Ishikawa (cell line): Measurements from ENCODE around the gene YEATS2.
A peak's percentile ranks its signal among the peaks of the same experiment; 100 is the strongest.

Experiments used
- CEBPB ChIP-seq: IDR thresholded peaks from 2 replicates; pipeline ENCODE4 v1.6.1; 2012
- CREB1 ChIP-seq: IDR thresholded peaks from 2 replicates; pipeline ENCODE4 v1.6.1; 2012; ENCODE audit warnings: low read depth
- EGR1 ChIP-seq: IDR thresholded peaks from 2 replicates; pipeline ENCODE4 v1.6.1; 2012
- EP300 ChIP-seq: IDR thresholded peaks from 2 replicates; pipeline ENCODE4 v1.6.1; 2012; ENCODE audit warnings: borderline replicate concordance
- FOXM1 ChIP-seq: IDR thresholded peaks from 2 replicates; pipeline ENCODE4 v1.6.1; 2012; ENCODE audit warnings: low read depth, borderline replicate concordance
- MAX ChIP-seq: IDR thresholded peaks from 2 replicates; pipeline ENCODE4 v1.6.1; 2012
- NFIC ChIP-seq: IDR thresholded peaks from 2 replicates; pipeline ENCODE4 v1.6.1; 2012
- RAD21 ChIP-seq: IDR thresholded peaks from 2 replicates; pipeline ENCODE4 v1.6.1; 2012; ENCODE audit warnings: low read depth
- REST ChIP-seq: IDR thresholded peaks from 2 replicates; pipeline ENCODE4 v1.6.1; 2012; ENCODE audit warnings: low read depth, mild to moderate bottlenecking
- TAF1 ChIP-seq: IDR thresholded peaks from 2 replicates; pipeline ENCODE4 v1.6.1; 2012; ENCODE audit warnings: low read depth, mild to moderate bottlenecking
- TCF12 ChIP-seq: IDR thresholded peaks from 2 replicates; pipeline ENCODE4 v1.6.1; 2012; ENCODE audit warnings: low read depth
- TEAD4 ChIP-seq: IDR thresholded peaks from 2 replicates; pipeline ENCODE4 v1.6.1; 2012
- USF1 ChIP-seq: IDR thresholded peaks from 2 replicates; pipeline ENCODE4 v1.6.1; 2012
- YY1 ChIP-seq: IDR thresholded peaks from 2 replicates; pipeline ENCODE4 v1.6.1; 2012; ENCODE audit warnings: low read depth
- ZBTB7A ChIP-seq: IDR thresholded peaks from 2 replicates; pipeline ENCODE4 v1.6.1; 2012; ENCODE audit warnings: low read depth

Gene YEATS2

GRCh38 chr3:183839751-183840150 lies 142.2 kb downstream of the YEATS2 start:
- no peak for TF ChIP-seq REST
- TF ChIP-seq FOXM1 = no peak
- no peak for TF ChIP-seq MAX

GRCh38 chr3:183844606-183845005 lies 147.0 kb downstream of the YEATS2 start:
- TF ChIP-seq USF1 (no peak), TCF12 (no peak), EP300 (no peak), TEAD4 (no peak), YY1 (no peak), TAF1 (no peak), ZBTB7A (no peak), EGR1 (no peak), NFIC (no peak)

GRCh38 chr3:183845090-183845489 lies 147.5 kb downstream of the YEATS2 start:
- TF ChIP-seq MAX = no peak
- no peak for TF ChIP-seq ZBTB7A
- TF ChIP-seq FOXM1 = no peak

GRCh38 chr3:183845608-183846288 lies 148.2 kb downstream of the YEATS2 start:
- TF ChIP-seq NFIC = no peak
- 0 out of 2 replicates have a peak, but pooled peaks have one; percentile 13 for TF ChIP-seq TEAD4

- TF ChIP-seq EGR1 (no peak), TAF1 (no peak), YY1 (no peak), CREB1 (no peak), RAD21 (no peak), TCF12 (no peak), ZBTB7A (no peak)
These were observed 156.9 kb downstream of the YEATS2 start for GRCh38 chr3:183854318-183855035.

- TF ChIP-seq RAD21 = no peak
- no peak for TF ChIP-seq TAF1
- no peak for TF ChIP-seq MAX
- no peak for TF ChIP-seq CEBPB
- TF ChIP-seq ZBTB7A = no peak
- TF ChIP-seq EP300 = no peak
- TF ChIP-seq EGR1 = no peak
- no peak for TF ChIP-seq REST
These were observed 160.3 kb downstream of the YEATS2 start for GRCh38 chr3:183857863-183858262.
